GM19351 (cell line): ENCODE results near the gene SNX17.
"Not testable (repeated sequence)": the region's sequence is repeated elsewhere in the genome, so short reads cannot be mapped to it uniquely, and the experiment has no call there.

Source experiments
- ATAC-seq: cut with Tn5 transposase; IDR thresholded peaks from one replicate; pipeline ENCODE4 v1.9.1; 2021; ENCODE audit warnings: mild to moderate bottlenecking, moderate library complexity; ENCODE audit not compliant: unreplicated experiment

SNX17 gene

GRCh38 chr2:27370026-27370815, at the start of gene SNX17, which contains the start of gene EIF2B4:
Gene SNX17, plus strand, starts transcription at chr2:27370616. Its CDS starts 128 bp downstream, at chr2:27370744.
Gene EIF2B4, minus strand, starts transcription at chr2:27370338. Its CDS starts 24 bp downstream, at chr2:27370314.
- ATAC-seq: peak; percentile 88

DNA sequence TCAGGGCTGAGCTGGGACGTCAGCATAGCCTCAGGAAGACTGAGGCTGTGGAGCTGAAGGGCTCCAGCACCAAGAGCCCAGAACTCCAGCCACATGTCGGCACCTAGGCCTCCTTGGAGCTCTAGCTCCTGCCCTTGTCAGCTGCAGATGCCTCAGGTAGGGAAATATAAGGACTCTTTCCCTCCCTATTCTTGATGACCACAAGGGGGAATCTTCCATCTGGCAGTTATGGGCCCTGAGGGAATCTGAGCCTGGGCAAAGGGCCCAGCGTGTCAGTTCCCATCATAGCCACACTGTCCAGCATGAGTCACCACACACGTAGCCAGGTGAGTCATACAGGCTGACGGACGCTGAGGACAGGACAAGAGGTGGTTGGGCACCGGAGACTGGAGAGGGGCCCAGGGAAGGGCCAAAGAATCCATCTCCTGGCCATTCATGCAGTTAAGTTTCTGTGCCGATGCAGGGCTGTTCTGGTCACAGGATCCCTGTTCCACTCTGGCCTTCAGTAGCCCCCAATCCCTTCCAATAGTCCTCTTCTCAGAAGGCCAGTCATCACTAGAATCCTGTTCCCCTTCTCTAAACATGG, 49.4 kb upstream of the SNX17 start:
- ATAC-seq: no peak

DNA sequence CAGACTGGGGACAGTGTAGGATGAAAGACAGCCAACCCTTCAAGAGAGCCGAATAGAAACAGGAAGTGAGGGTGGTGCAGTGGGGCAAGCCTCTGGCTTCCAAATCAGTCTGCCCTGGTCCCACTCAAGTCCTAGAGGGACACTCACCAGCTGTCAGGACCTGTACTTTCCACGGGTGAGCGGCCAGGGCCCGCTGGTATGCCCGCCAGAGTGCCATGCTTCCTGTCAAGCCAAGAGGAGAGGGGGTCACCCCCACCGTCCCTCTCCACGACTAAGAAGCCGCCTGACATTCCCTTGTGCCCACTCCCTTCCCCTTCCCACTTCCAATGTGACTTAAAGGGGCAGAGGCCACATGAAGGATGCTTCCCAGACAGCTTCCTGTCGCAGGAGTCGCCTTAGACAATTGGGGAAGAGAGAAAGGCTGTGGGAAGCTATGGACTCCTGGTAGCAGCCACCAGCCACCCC, 48.1 kb upstream of the SNX17 start:
- ATAC-seq: no peak

GRCh38 chr2:27322766-27323595, 47.4 kb upstream of the SNX17 start, which contains the start of gene MPV17:
Gene MPV17, minus strand, starts transcription at chr2:27323097. Its CDS starts 580 bp downstream, at chr2:27322517.
- peak; percentile 88 for ATAC-seq

GRCh38 chr2:27323596-27324285, 46.7 kb upstream of the SNX17 start:
- no peak for ATAC-seq

GRCh38 chr2:27324720-27325119, 45.7 kb upstream of the SNX17 start:
- no peak for ATAC-seq

DNA sequence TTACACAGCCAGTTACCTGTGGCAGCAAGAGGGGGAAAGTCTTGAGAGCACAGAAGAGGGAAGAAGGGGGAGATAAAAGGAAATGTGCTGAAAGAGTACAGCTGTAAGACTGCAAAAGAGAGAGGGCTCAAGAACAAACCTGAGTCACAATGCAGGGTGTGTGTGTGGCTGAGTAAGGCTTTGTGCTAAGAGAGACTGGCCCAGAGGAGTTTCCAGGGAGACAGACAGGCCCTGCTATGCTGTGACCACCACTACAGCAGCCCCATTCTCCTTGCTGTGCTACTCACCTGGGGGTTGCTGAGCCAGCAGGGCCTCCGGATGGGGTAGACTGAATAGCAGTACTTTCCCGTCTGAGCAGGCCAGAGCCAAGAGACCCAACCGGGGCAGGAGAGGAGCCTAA, 35.1 kb upstream of the SNX17 start:
- no peak for ATAC-seq

DNA sequence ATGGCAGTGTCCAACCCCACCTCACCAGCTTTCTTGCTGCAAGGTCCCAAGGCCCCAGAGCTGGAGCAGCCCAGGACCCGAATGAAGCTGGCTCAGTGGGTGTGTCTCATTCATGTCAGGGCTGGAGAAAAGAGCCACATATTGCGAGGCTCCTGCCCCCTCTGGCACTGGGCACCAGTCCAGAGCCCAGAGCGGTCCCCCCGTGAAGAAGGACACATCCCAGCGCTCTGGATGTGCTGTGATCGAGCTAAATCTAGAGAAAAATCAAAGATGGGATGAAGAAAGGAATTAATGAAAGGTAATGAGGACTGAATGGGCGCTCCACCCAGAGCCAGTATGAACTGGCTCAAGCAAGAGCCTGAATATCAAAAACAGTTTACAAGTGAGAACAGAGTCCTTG, 34.2 kb upstream of the SNX17 start:
- no peak for ATAC-seq

DNA sequence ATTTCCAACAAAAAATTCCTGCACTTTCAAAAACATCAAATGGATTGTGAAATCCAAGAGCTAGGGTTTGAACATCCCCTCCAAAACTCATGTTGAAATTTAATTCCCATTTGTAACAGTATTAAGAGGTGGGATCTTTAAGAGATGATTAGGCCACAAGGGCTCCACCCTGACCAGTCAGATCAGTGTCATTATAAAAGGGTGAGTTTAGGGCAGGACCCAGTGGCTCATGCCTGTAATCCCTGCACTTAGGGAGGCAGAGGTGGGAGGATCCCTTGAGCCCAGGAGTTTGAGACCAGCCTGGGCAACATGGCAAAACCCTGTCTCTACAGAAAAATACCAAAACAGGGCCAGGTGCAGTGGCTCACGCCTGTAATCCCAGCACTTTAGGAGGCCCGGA, 22.8 kb upstream of the SNX17 start:
- ATAC-seq: no peak

GRCh38 chr2:27350106-27350693, 20.2 kb upstream of the SNX17 start:
- no peak for ATAC-seq

GRCh38 chr2:27351802-27352598, 18.4 kb upstream of the SNX17 start:
- ATAC-seq: no peak

DNA sequence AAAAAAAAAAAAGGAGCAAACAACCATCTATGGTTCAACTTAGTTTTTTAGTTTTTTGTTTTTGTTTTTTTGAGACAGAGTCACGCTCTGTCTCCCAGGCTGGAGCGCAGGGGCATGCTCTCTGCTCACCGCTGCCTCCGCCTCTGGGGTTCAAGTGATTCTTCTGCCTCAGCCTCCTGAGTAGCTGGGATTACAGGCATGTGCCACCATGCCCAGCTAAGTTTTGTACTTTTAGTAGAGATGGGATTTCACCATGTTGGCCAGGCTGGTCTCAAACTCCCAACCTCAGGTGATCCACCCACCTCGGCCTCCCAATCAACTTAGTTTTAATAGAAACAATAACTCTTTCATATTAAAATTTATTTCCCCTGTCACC, 17.0 kb upstream of the SNX17 start:
- ATAC-seq: not testable (repeated sequence)

GRCh38 chr2:27353762-27354596, 16.4 kb upstream of the SNX17 start:
- no peak for ATAC-seq

- ATAC-seq: no peak
Measured at GRCh38 chr2:27354597-27354927, 15.9 kb upstream of the SNX17 start.

GRCh38 chr2:27356056-27356381, 14.4 kb upstream of the SNX17 start:
- peak; percentile 31 for ATAC-seq

DNA sequence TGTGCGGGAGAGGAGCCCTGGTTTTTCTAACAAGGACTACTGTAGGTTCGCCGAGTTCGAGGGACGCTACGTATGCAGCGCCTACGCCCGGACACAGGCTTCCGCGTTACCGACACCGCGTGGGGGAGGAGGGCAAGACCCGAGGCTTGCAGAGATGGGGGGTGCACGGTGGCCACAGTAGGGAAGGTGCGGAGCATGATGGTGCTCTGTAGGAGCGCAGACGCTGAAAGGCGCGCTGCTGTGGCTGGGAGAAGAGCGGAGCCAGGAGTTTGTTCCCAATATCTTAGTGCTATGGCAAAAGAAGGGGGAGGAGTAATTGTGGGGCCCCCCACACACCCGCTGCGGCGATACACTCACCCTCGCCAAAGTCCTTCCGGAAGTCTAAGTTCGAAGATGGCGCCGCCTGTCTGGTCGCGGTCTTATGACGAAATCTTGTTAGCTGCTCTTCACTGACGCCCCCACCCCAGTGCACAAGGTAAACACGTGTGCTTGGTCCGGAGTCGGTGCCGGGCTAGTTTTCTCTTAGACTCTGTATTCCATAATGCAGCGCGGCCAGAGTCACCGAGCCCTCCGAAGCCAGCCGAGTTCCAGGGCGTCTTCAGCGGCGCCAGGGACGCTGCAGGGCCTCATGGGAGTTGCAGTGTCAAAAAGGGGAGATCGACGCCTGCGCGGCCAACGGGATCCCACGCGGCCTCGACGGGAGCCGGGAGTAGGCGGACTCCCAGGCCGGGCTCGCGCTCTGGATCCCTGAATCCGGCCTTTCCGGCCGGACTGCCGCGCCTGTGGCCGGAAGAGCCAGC, 13.8 kb upstream of the SNX17 start, which contains the start of gene GTF3C2:
GTF3C2 (minus strand) TSS at position 383 of the 800 bp plus-strand sequence. CDS start 13,210 bp downstream, outside the sequence.
- peak; percentile 83 for ATAC-seq

- no peak for ATAC-seq
Measured at GRCh38 chr2:27362678-27363420, 7.6 kb upstream of the SNX17 start.
